Activated CD8-positive, alpha-beta T cell treated with anti-CD3 and anti-CD28 coated beads for 36 hours (primary cell): ENCODE data around the gene GON7. TPM values are rescaled to one million over a fixed set of nuclear protein-coding genes. Genes with fewer than 3 reads are reported as not detected.

Experiments
- ATAC-seq: fragments of 200-7000 bp; cut with Tn5 transposase; one replicate; pipeline ENCODE4 v1.10.0; 2021; ENCODE audit warnings: mild to moderate bottlenecking, moderate library complexity
- CTCF ChIA-PET: fragments of 350-600 bp; sonication (Branson Sonifier 250); formaldehyde crosslinking; loops from one replicate; lab custom pipeline; 2021; ENCODE audit warnings: antibody characterized with exemption; lab: Charles Lee
- POLR2A ChIA-PET: fragments of 350-600 bp; sonication (Branson Sonifier 250); formaldehyde crosslinking; loops from one replicate; lab custom pipeline; 2021; ENCODE audit warnings: antibody characterized with exemption; lab: Charles Lee
- DNase-seq: peaks from one replicate; pipeline ENCODE4 v3.0.0-alpha.2; 2020
- H3K27ac Mint-ChIP-seq: one replicate; pipeline ENCODE4 v1.8.0; 2021; ENCODE audit warnings: mild to moderate bottlenecking, mixed read lengths
- H3K27me3 Mint-ChIP-seq: one replicate; pipeline ENCODE4 v1.8.0; 2021; ENCODE audit warnings: mixed read lengths
- H3K36me3 Mint-ChIP-seq: one replicate; pipeline ENCODE4 v1.8.0; 2021; ENCODE audit warnings: low read depth, mixed read lengths
- H3K4me1 Mint-ChIP-seq: one replicate; pipeline ENCODE4 v1.8.0; 2021; ENCODE audit warnings: low read depth, mixed read lengths
- H3K4me3 Mint-ChIP-seq: one replicate; pipeline ENCODE4 v1.8.0; 2021; ENCODE audit warnings: mild to moderate bottlenecking, moderate library complexity, mixed read lengths
- H3K9me3 Mint-ChIP-seq: one replicate; pipeline ENCODE4 v1.8.0; 2021; ENCODE audit warnings: mixed read lengths
- CTCF ChIP-seq: fragments of 200-600 bp; IDR thresholded peaks from one replicate; pipeline ENCODE4 v1.8.0; 2022; ENCODE audit warnings: antibody characterized with exemption, mild to moderate bottlenecking
- intact Hi-C: fragments of 100-400 bp; cut with micrococcal nuclease; formaldehyde crosslinking; loops from one replicate; pipeline ENCODE4 v1.10.0; 2022
- total RNA-seq, 2 experiments: library from RNA; stranded (reverse); gene quantifications; one replicate each; pipeline ENCODE4 v1.2.3, GENCODE V29; 2021

Gene GON7
- total RNA-seq, 2 experiments from 2014 or later = 15.6 to 16.8 TPM

- no peak overlapping the region for H3K4me3 Mint-ChIP-seq
- DNase-seq = no peak
- peaks cover 19% of the 10 kb centered on the region for H3K4me1 Mint-ChIP-seq
- POLR2A ChIA-PET = no interaction called here
- H3K27me3 Mint-ChIP-seq = no peaks in the 10 kb centered on the region
- intact Hi-C loops = no loop called here
- no peak for TF ChIP-seq CTCF
- CTCF ChIA-PET = no interaction called here
- ATAC-seq = no peak
- H3K9me3 Mint-ChIP-seq = no peaks in the 10 kb centered on the region
- no peak overlapping the region for H3K27ac Mint-ChIP-seq
- H3K36me3 Mint-ChIP-seq = peaks cover 21% of the 10 kb centered on the region
These were observed 5.6 kb downstream of the GON7 start for GRCh38 chr14:93201155-93201704.

- intact Hi-C loops = no loop called here
- POLR2A ChIA-PET = no interaction called here
- Mint-ChIP-seq H3K4me1 (peaks cover 16% of the 10 kb centered on the region), H3K36me3 (peaks cover 19% of the 10 kb centered on the region), H3K9me3 (no peaks in the 10 kb centered on the region), H3K27ac (no peak overlapping the region), H3K27me3 (no peaks in the 10 kb centered on the region), H3K4me3 (no peak overlapping the region)
- no peak for TF ChIP-seq CTCF
- CTCF ChIA-PET = no interaction called here
- no peak for ATAC-seq
- DNase-seq = no peak
These were observed 6.3 kb downstream of the GON7 start for GRCh38 chr14:93200553-93200952.

- H3K27ac Mint-ChIP-seq = no peak overlapping the region
- H3K9me3 Mint-ChIP-seq = no peaks in the 10 kb centered on the region
- ChIA-PET POLR2A (interaction anchor here (0.6 kb wide), 1 partner anchor 1639 kb away, joined by 3 read pairs; no protein-coding TSS in a partner anchor), CTCF (interaction anchor here (0.9 to 1.5 kb wide), 3 partner anchors 15 to 86 kb away, joined by 3 to 6 read pairs (median 5); partner anchors contain the start of genes LYSET and MOAP1)
- H3K36me3 Mint-ChIP-seq = peaks cover 12% of the 10 kb centered on the region
- H3K4me3 Mint-ChIP-seq = no peak overlapping the region
- no peaks in the 10 kb centered on the region for H3K27me3 Mint-ChIP-seq
- H3K4me1 Mint-ChIP-seq = peaks cover 3% of the 10 kb centered on the region
- no peak for ATAC-seq
- intact Hi-C loops = no loop called here
- DNase-seq = no peak
- no peak for TF ChIP-seq CTCF
These were observed 7.8 kb downstream of the GON7 start for GRCh38 chr14:93199031-93199430.

GRCh38 chr14:93195316-93195999 is 11.4 kb downstream of the GON7 start:
- Mint-ChIP-seq H3K27me3 (no peaks in the 10 kb centered on the region), H3K27ac (no peak overlapping the region), H3K4me1 (no peaks in the 10 kb centered on the region), H3K4me3 (no peak overlapping the region), H3K9me3 (no peaks in the 10 kb centered on the region), H3K36me3 (peaks cover 10% of the 10 kb centered on the region)
- intact Hi-C loops = no loop called here
- TF ChIP-seq CTCF = no peak
- POLR2A ChIA-PET = interaction anchor here (0.8 to 1.1 kb wide), 3 partner anchors 9 to 11 kb away, joined by 3 to 4 read pairs (median 3); partner anchors contain the start of genes LYSET and MOAP1
- CTCF ChIA-PET = interaction anchor here (0.7 to 2.0 kb wide), 3 partner anchors 9 to 82 kb away, joined by 3 to 5 read pairs (median 5); partner anchors contain the start of genes LYSET and MOAP1
- DNase-seq = no peak
- ATAC-seq = no peak

GRCh38 chr14:93186956-93187355 is 19.9 kb downstream of the GON7 start:
- ChIA-PET CTCF (interaction anchor here (0.5 to 1.6 kb wide), 3 partner anchors 8 to 18 kb away, joined by 3 to 4 read pairs (median 4); no protein-coding TSS in a partner anchor), POLR2A (interaction anchor here (1.2 kb wide), 1 partner anchor 10 kb away, joined by 4 read pairs; no protein-coding TSS in a partner anchor)
- no peak for DNase-seq
- TF ChIP-seq CTCF = no peak
- Mint-ChIP-seq H3K9me3 (no peaks in the 10 kb centered on the region), H3K27ac (peak overlapping the region; percentile 48), H3K4me1 (peaks cover 41% of the 10 kb centered on the region), H3K27me3 (no peaks in the 10 kb centered on the region), H3K36me3 (peaks cover 31% of the 10 kb centered on the region), H3K4me3 (no peak overlapping the region)
- ATAC-seq = no peak
- intact Hi-C loops = no loop called here
